LNCAP (cell line): Measurements from ENCODE around the gene NUPR2.
A peak's percentile ranks its signal among the peaks of the same experiment; 100 is the strongest.

Experiments
- CTCF ChIP-seq: fragments of 450-650 bp; IDR thresholded peaks from 2 replicates; pipeline ENCODE4 v1.5.1; 2017; ENCODE audit warnings: mild to moderate bottlenecking

NUPR2 gene

DNA sequence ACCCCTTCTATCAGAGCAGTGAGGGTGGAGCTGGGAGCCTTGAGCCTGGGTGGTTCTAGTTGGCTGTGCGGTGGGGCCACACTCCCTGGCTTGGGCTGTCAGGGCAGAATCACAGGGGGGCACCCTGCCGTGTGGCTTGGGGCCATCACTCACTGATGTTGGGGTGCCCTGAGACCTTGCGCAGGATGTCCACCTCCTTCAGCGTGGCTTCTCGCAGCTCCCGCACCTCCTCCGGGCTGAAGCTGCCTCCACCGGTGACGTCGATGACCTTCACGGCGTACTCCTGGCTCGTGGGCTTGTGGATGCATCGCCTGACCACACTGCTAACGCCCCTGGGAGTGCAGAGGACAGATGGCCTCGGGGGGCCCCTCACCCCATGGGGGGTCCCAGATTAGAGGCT is 28.8 kb downstream of the NUPR2 start:
- no peak for TF ChIP-seq CTCF

GRCh38 chr7:56086761-56087160 is 29.5 kb downstream of the NUPR2 start:
- no peak for TF ChIP-seq CTCF

GRCh38 chr7:56083150-56083785 is 32.9 kb downstream of the NUPR2 start:
- no peak for TF ChIP-seq CTCF

DNA sequence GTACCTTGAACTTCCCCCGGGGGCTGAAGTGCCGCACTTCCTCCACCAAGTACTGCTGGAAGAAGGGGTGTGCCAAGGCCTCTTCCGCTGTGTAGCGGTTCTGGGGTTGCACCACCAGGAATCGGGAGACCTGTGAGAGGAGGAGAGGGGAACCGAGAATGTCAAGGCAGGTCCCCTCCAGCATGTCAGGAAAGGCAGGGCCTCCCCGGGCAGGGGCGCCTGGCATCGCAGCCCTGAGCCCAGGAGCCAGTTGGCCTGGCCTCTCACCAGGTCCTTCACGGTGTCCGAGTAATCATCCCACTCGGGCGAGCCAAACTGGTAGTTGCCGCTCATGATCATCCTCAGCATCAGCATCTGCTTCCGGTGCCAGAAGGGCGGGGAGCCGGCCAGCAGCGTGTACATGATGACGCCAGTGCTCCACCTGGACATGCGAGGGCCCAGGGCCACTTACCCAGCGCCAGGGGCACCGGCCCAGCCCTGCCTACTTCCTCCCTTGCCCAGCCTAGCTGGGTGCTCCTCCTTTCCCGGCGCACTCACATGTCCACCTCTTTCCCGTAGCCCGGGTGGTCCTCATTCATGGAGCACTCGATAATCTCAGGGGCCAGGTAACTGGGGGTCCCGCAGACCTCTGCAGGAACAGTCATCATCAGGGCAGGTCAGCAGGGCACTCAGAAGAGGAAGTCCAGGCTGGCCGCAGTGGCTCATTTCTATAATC is 34.4 kb downstream of the NUPR2 start:
- no peak for TF ChIP-seq CTCF

GRCh38 chr7:56079450-56080185 is 36.6 kb downstream of the NUPR2 start:
- TF ChIP-seq CTCF: peak; percentile 94

GRCh38 chr7:56078196-56078595 is 38.0 kb downstream of the NUPR2 start:
- no peak for TF ChIP-seq CTCF

- TF ChIP-seq CTCF: no peak
Measured at GRCh38 chr7:56077681-56078080, 38.5 kb downstream of the NUPR2 start.
